DMS114 treated with DMSO at 0.1 percent for 48 hours (cell line): Measurements from ENCODE around the gene NPC2.
"Not testable (repeated sequence)": the region's sequence is repeated elsewhere in the genome, so short reads cannot be mapped to it uniquely, and the experiment has no call there.

Experiments
- DNase-seq: peaks from one replicate; lab custom pipeline; 2025; ENCODE audit not compliant: unreplicated experiment; lab: John Stamatoyannopoulos, UW

The NPC2 gene

DNA sequence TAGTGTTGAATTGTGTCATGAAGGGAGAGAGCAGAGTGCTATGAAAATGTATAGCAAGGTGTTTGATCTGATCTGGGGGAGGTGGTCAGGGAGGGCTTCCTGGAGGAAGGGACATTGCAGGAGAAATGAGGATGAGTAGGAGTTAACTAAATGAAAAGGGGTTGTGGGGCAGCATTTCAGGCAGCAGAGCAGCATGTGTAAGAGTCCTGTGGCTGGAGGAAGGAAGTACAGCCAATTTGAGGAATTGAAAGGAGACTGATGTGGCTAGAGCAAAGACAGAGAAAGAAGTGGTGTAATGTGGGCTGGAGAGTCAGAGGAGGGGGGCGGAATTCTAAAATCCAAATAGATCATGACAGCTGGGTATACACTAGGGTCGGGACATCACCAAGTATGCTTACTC lies 20.5 kb downstream of the NPC2 start:
- no peak for DNase-seq

DNA sequence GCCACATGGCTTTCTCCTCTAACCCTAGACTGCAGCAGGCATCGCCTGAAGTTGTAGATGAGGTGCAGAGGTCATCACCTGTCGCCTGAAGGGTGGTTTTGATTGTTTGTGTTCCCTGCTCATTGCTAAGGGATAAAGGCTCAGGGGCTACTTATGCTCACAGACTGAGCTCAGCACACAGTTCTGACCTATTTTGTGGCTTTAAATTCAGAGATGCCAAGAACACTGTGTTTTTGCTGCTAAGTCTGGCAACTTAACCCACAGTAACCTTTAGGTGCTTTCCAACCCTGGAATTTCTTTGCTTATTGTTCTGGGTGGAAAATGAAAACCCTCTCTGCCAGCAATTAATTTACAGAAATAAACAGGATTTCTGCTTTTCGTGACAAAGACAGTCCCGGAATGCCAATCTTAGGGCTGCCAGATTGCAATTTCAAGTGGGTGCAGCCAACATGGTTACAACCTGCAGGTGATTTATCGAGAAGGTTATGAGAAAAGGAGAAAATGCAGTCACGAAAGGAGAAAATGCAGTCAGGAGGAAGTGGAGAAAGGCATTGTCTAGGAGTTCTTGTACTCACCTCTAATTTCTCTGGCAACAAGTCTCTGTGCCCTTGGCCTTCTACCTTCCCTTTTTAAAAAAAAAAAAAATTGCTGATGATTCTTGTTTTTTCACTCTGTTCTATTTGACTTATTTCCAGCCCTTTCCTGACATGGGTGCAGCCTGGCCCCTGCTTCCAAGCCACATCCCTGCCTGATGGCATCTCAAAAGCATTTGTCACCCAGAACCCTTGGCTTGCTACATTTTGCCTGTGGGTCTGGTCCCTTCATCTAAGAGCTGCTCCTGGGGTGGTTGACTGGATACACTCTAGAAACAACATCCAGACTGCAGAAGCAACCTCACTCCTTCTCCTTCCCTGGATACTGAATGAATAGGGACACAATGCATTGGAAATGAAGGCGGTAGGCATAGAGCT lies 23.3 kb downstream of the NPC2 start:
- DNase-seq: no peak

DNA sequence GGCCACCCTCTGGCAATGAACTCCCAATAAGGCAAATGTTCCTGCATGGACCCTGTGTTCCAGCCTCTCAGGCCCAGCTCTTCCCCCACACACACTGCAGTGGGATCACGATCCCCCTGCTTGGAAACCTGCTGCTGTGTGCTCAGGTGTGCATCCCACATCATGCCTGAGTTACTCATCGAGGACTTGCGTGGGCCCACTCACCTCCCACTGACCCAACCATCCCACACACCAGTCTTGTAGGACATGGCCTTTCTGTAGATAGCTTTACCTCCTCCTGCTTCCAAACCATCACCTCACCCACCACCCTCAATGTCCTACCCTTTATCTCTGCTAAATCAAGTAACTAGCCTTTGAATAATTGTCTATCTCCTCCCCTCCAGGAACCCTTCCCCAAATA lies 24.6 kb downstream of the NPC2 start:
- DNase-seq: no peak

DNA sequence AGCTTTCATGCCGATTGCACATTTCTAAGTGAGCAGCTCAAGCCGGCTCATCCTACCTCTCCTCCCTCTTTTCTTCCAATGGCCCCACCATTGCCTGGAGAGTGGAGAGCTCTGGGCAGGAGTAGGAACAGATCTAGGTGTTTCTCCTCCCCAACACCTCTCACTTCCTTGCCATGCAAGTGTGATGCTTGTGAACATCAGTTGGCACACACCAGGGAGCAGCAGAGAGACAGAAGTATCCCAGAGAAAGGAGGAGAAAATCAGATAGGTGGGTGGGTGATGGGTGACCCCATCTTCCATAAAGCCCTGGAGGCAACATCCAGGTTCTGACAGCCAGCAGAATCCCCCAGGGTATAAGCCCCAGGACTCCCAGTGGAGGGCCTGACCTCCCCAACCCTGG lies 27.8 kb downstream of the NPC2 start:
- no peak for DNase-seq

DNA sequence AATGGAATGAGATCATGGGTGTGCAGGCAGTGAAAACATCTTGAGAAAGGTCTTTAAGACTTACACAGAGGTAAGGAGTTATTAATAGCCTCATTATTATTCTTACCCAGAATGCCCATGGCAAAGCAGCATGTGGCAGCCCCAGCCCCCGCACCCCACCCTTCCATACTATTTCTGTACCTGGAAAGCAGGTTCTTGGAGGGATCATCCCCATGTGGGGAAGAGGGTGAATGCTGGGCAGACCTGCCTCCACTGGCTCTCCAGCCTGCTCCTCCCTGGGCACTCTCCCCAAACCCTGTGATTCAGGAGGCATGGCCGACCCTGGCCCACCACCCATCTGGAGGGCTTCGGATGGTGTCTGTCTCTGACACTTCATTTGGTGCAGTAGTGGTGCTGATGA lies 28.3 kb downstream of the NPC2 start:
- DNase-seq: no peak

DNA sequence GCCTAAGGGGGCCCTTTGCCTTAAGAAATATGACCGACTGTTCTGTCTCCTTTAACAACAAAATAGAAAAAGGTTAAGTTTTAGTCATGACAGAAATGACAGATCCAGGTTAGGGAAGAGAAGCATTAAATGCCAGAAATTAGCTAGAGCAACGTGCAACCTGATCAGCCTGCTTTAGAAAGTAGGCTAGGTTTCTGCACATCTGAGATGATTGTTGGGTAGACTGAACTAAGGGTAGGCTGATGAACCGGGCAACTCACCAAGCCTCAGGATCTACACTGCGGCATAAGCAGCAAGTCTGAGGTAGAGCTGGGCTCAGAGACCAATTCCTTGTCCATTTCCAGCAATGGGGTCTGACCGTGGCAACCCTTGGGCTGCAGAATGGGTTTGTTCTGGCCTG lies 29.4 kb downstream of the NPC2 start:
- no peak for DNase-seq

DNA sequence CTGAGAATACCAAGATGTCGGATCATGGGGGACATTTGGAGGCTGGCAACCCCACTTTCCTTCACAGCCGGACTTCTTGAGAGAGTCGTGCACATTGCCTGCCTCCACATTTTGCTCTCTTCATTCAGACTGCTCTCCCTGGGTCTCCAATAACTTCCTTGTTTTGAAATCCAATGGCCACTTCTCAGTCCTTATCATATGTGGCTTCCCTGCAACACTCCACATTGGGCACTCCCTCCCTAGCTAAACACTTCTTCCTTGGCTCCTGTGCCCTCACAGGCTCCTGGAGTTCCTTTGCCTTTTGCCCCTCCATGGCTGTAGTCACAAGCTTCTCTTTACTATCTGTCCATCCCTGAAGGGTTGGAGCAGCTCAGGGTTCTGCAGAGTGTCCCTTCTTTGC lies 30.1 kb downstream of the NPC2 start:
- no peak for DNase-seq

GRCh38 chr14:74459976-74460375 lies 33.1 kb downstream of the NPC2 start:
- DNase-seq: no peak

- DNase-seq: no peak
These were observed 33.7 kb downstream of the NPC2 start for GRCh38 chr14:74459289-74459946.

GRCh38 chr14:74457565-74457895 lies 35.6 kb downstream of the NPC2 start:
- no peak for DNase-seq

GRCh38 chr14:74456684-74457564 lies 36.2 kb downstream of the NPC2 start:
- no peak for DNase-seq

DNA sequence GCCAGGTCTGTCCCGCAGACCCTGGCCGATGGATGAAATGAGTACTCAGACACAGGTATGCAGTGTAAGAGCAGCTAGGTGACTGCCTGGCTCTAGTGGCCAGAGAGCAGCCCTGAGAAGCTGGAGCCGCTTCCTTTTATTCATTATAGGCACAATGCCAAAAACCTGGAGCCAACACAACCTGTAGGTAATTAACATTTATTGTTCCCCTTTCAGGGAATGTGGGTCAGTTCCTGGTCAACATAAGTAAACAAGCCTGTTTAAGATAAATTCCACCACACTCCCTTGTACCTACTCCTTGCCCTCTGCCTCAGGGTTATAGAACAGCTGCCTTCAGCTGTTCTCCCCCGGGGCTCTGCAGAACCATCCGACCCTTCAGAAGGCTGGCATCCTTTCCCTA lies 38.7 kb downstream of the NPC2 start:
- DNase-seq: not testable (repeated sequence)

DNA sequence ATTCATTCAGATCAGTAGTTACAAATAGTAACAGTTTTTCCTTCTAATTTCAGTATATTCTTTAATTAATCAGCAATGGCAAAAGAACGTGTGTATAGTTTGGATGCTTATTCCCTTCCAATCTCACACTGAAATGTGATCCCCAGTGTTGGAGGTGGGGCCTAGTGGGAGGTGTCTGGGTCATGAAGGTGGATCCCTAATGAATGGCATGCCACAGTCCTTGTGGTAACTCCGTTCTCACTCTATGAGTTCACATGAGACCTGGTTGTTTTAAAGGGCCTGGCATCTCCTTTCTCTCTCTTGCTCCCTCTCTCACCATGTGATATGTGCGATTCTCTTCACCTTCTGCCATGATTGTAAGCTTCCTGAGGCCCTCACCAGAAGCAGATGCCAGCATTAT lies 48.2 kb downstream of the NPC2 start:
- no peak for DNase-seq

DNA sequence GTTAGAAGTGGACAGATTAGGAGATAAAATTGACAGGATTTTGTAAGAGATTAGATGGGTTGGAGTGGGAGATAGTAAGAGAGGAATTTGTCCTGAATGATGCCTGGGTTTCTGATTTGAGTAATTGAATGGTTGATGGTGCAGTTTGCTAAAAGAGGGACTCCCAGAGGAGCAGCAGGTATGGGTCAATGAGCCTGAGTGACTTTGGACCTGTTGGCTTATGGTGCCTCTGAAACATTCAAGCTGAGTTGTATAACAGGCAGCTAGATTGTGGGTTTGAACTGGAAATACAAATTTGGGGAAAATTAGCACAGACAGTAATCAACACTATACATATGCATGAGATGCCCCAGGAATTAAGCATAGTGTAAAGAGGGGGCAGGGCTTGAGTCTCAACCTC lies 50.3 kb downstream of the NPC2 start:
- no peak for DNase-seq

GRCh38 chr14:74441113-74441512 lies 52.0 kb downstream of the NPC2 start:
- DNase-seq: no peak

- no peak for DNase-seq
These were observed 54.7 kb downstream of the NPC2 start for GRCh38 chr14:74438351-74438915.

DNA sequence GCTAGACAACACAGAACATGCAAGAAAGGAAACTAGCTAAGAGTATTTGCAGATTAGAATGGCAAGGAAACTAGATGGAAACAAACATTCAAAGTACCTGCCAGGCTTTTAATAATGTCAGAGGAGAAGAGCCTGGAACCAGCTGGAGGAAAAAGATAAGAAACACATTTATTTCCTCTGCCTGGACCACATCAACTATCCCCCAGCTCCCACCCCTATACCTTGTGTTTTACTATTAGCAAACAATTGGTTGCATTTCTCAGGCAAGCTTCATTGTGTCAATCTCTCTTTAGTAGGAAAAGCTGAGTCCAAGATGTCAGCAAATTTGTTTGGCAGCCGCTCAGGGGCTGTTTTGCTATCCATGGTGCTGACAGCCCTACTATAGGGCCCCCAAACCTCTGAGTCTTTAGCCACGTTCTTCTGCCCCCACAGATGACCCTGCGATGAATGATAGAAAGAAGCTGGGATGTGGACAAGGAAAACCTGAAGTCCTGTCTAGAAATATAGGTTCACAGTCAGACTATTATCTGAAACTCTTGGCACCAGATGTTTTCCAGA lies 55.5 kb downstream of the NPC2 start:
- no peak for DNase-seq

DNA sequence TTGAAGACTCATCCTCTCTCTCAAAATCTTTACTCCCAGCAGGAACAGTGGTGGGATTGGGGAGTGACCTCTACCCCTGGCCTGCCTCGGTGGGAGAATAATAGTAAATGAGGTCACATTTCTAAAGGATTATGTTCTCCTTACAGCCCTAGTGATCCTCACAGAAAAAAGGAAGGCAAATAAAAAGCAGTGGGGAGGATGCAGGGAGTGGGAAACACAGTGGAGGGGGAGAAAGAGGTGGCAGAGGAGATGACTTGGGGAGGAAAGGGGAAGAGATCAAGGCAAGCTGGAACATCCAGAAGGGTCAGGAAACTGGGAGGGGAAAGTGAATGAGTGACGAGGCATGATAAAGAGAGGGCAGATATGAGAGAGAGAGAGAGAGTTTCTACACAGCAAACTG lies 58.8 kb downstream of the NPC2 start:
- DNase-seq: no peak

DNA sequence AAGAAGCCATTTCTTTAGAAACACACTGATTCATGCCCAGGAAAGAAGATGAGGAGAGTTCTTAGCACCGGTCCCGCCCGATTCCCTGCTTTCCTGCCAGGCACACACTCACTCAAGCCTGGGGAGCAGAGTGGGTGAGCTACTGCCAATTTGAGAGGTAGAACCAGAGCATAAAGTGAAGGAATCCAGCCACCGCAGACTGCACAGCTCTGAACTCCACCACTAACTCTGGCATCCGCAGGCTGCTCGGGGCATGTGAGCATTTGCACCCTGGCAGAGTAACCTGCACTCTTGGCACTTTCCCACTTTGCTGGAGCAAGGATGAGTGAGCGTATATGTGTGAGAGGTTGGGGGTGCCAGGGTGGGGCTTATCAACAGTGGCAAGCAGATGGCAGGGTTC lies 63.1 kb downstream of the NPC2 start:
- DNase-seq: no peak
